Epithelial cell of proximal tubule (primary cell): ENCODE measurements around the gene BARX1. TPM values are rescaled to one million over a fixed set of nuclear protein-coding genes. Genes with fewer than 3 reads are reported as not detected.

ENCODE experiments used
- DNase-seq: peaks from one replicate; pipeline ENCODE4 v3.0.0-alpha.2; 2011; ENCODE audit warnings: low read depth
- H3K4me3 ChIP-seq: 2 replicates; pipeline ENCODE4 v1.5.1; 2011; ENCODE audit warnings: low read depth, mild to moderate bottlenecking, low read length
- total RNA-seq: library from RNA; depleted of rRNA; stranded (reverse); fragments of >200 nt; gene quantifications from 2 replicates; pipeline ENCODE4 v1.2.3, GENCODE V29; 2015
- TF ChIP-seq, protein P1 (sequence below): conservative IDR thresholded peaks from 2 replicates; pipeline ENCODE4 v1.5.1; 2012; ENCODE audit warnings: low read depth, mild to moderate bottlenecking, low read length

Gene BARX1
- total RNA-seq, 1 donor from 2014 or later, result not detected

GRCh38 chr9:93992830-93993229, 37.7 kb upstream of the BARX1 start:
- TF ChIP-seq, protein P1, sequence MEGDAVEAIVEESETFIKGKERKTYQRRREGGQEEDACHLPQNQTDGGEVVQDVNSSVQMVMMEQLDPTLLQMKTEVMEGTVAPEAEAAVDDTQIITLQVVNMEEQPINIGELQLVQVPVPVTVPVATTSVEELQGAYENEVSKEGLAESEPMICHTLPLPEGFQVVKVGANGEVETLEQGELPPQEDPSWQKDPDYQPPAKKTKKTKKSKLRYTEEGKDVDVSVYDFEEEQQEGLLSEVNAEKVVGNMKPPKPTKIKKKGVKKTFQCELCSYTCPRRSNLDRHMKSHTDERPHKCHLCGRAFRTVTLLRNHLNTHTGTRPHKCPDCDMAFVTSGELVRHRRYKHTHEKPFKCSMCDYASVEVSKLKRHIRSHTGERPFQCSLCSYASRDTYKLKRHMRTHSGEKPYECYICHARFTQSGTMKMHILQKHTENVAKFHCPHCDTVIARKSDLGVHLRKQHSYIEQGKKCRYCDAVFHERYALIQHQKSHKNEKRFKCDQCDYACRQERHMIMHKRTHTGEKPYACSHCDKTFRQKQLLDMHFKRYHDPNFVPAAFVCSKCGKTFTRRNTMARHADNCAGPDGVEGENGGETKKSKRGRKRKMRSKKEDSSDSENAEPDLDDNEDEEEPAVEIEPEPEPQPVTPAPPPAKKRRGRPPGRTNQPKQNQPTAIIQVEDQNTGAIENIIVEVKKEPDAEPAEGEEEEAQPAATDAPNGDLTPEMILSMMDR, result no peak
- no peak overlapping the region for H3K4me3 ChIP-seq
- DNase-seq, result no peak

DNA sequence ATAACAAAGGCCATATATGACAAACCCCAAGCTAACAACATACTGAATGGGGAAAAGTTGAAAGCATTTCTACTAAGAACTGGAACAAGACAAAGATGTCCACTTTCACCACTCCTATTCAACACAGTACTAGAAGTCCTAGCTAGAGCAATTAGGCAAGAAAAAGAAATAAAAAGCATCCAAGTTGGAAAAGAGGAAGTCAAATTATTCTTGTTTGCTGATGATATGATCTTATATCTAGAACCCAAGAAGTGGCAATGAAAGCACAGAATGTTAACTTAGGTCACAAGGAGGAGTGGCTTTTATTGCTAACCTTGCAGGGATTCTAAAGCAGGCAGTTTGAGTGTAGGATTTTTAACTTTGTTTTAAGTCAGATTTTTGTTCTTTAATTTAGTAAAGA, 35.3 kb upstream of the BARX1 start:
- no peak overlapping the region for H3K4me3 ChIP-seq
- no peak for DNase-seq
- TF ChIP-seq, protein P1, result no peak

DNA sequence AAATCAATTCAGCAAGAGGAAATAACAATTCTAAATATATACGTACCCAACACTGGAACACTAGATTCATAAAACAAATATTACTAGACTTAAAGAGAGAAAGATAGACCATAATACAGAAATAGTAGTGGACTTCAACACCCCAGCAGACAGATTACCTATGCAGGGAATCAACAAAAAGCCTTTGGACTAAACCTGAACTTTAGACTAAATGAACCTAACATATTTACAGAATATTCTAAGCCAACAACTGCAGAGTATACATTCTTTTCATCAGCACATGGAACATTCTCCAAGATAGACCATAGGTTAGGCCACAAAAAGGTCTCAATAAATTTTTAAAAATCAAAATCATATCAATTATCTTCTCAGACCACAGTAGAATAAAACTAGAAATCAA, 32.9 kb upstream of the BARX1 start:
- TF ChIP-seq, protein P1, result no peak
- no peak overlapping the region for H3K4me3 ChIP-seq
- DNase-seq, result no peak

GRCh38 chr9:93984860-93985259, 29.7 kb upstream of the BARX1 start:
- TF ChIP-seq, protein P1, result no peak
- no peak overlapping the region for H3K4me3 ChIP-seq
- DNase-seq, result no peak

GRCh38 chr9:93983875-93984274, 28.7 kb upstream of the BARX1 start:
- TF ChIP-seq, protein P1, result no peak
- DNase-seq, result no peak
- H3K4me3 ChIP-seq, result no peak overlapping the region

- no peak overlapping the region for H3K4me3 ChIP-seq
- TF ChIP-seq, protein P1, result no peak
- DNase-seq, result no peak
Measured at GRCh38 chr9:93979721-93980120, 24.6 kb upstream of the BARX1 start.

- DNase-seq, result no peak
- H3K4me3 ChIP-seq, result no peak overlapping the region
- TF ChIP-seq, protein P1, result no peak
Measured at GRCh38 chr9:93978551-93978950, 23.4 kb upstream of the BARX1 start.
